NCI-H1694 (cell line): ENCODE measurements around the gene GSDME.
"Not testable (repeated sequence)": the region's sequence is repeated elsewhere in the genome, so short reads cannot be mapped to it uniquely, and the experiment has no call there.

Experiments used
- DNase-seq: peaks from one replicate; lab custom pipeline; 2025; lab: John Stamatoyannopoulos, UW

The GSDME gene

GRCh38 chr7:24757353-24758275, at the start of gene GSDME:
GSDME (minus strand) TSS chr7:24757464; CDS start chr7:24749774, 7,690 bp downstream.
- DNase-seq, result no peak

DNA sequence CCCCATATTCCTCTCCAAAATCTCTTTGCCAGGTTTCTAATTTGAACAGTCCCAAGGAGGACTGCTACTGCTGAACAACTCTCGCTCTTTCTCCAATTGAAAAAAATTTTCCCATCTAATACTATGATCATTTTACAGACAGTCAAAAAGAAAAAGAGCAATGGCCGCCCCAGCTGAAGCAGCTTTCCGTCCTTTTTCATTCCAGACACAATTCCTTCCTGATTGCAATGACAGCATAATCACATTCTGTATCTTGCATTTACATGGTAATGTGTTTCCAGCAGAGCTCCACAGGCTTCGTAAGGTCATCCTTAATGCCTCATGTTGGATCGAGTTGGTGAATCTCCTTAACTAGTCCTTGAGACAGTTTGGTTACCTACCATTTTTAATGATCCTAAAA, 45.0 kb upstream of the GSDME start:
- DNase-seq, result no peak

- DNase-seq, result no peak
Observed at GRCh38 chr7:24801883-24802282, 44.6 kb upstream of the GSDME start.

DNA sequence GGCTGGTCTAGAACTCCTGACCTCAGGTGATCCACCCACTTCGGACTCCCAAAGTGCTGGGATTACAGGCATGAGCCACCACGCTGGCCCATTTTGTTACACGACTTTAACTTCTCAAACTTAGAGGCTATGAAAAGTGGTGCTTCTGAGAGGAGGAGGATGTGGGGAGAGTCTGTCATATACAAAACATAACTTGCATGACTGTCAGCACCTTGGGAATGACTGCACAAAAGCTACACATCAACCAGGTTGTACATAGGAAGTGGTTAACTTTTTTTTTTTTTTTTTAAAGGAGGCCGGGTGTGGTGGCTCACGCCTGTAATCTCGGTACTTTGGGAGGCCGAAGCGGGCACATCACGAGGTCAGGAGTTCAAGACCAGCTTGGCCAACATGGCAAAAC, 43.4 kb upstream of the GSDME start:
- no peak for DNase-seq

- DNase-seq, result no peak
Observed at GRCh38 chr7:24800073-24800472, 42.8 kb upstream of the GSDME start.

DNA sequence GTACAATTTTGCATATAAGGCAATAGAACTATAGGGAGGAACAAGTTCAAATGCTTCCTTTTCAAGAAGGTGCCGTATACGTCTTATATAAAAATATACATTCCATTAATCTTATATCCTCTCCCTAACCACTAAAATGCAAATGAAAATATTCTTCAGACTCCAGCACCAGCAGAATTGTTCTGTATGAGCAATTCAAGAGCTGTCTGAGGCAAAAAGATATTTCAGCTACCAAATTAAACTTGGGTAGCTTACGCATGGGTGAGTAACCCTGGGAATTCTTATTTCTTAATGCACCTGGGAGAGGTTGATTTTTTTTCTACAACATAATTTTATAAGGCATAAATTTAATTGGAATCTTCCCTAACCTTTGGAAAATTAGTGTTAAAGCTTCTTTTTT, 42.2 kb upstream of the GSDME start:
- DNase-seq, result no peak

GRCh38 chr7:24798261-24798660, 41.0 kb upstream of the GSDME start:
- no peak for DNase-seq

GRCh38 chr7:24797270-24797669, 40.0 kb upstream of the GSDME start:
- DNase-seq, result no peak

DNA sequence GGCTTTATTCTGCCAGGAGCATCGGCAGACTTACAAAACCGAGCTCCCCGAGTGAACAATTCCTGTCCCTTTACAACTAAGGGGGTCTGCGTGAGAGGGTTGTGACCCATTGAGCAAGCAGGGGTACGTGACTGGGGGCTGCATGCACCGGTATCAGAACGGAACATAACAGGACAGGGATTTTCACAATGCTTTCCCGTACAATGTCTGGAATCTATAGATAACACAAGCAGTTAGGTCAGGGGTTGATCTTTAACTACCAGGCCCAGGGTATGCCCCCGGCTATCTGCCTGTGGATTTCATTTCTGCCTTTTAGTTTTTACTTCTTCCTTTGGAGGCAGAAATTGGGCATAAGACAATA, 38.1 kb upstream of the GSDME start:
- DNase-seq, result no peak

GRCh38 chr7:24794751-24795406, 37.6 kb upstream of the GSDME start:
- DNase-seq, result not testable (repeated sequence)

GRCh38 chr7:24793982-24794648, 36.9 kb upstream of the GSDME start:
- DNase-seq, result no peak

DNA sequence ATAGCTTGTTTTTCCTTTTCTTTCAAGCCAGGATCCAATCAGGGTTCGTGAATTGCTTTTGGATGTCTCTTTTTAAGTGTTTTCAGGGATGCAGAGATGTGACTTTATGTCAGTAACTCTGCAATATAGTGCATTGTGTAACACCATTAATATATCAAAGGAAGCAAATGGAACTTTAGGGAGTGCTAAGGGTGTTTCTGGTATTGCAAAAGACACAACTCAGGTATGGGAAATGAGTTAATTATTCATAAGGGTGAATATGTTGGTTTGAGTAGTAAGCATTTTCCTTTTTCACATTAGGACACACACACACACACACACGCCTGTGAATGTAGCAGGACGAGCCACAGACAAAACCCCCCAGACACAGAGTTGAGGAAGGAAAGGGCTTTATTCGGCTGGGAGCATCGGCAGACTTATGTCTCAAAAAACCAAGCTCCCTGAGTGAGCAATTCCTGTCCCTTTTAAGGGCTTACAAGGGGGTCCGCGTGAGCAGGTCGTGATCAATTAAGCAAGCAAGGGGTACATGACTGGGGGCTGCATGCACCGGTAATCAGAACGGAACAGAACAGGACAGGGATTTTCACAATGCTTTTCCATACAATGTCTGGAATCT, 31.8 kb upstream of the GSDME start:
- no peak for DNase-seq

DNA sequence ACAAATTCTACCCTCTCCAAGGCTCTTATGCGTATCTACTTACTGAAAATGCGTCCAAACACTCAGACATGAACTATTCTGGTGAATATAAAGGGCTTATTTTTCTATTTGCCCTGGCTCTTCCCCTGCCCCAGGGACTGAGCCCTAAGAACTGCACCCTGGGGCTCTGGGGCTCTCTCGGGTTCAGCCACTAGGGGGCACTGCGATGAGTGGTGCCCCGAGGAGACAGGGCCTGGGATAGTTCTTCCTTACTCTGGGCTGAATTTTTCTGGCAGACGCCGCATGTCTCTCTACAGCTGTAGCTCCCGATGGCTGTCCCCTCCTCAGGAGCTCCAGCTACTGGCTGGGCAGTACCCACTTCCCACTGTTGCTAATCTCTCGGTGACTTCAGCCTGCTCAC, 30.8 kb upstream of the GSDME start:
- no peak for DNase-seq

- DNase-seq, result no peak
Observed at GRCh38 chr7:24786941-24787340, 29.7 kb upstream of the GSDME start.

DNA sequence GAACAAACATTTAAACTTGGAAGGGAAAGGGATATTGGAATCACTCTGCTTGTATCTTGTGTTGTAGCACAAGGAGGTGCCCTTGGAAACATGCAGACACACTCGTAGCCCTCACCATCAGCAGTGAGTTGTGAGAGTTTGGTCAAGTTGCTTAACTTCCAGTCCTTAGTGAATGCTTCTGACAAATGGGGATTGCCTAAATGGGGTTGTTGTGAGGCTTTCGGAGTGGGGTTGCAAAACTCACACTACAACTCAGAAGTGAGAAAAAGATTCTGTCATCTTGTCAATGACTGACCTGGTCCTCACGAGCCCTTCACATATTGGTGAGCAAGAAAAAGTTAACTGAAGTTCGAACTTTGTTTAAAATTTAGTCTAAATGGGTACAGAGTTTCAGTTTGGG, 29.0 kb upstream of the GSDME start:
- no peak for DNase-seq

- no peak for DNase-seq
Observed at GRCh38 chr7:24784277-24784676, 27.0 kb upstream of the GSDME start.

DNA sequence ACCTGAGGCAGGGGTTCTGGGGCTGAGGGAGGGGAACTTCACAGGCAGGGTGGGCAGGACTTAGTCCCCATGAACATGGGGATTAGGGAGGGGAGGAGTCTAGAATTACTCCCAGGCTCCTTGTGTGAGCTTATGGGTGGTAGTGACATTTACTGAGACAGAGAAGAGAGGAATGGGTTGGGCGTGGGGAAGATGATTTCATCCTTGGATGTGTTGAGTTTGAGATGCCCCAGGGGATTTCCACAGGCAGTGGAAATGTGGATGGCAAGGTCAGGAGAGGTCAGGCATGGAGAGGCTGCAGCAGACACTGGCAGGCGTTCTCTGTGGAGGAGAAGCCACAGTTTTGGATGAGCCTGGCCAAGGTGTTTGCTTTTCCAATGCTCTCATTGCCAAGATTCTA, 26.4 kb upstream of the GSDME start:
- DNase-seq, result no peak

- no peak for DNase-seq
Observed at GRCh38 chr7:24781106-24781505, 23.8 kb upstream of the GSDME start.

- DNase-seq, result no peak
Observed at GRCh38 chr7:24779283-24779655, 22.0 kb upstream of the GSDME start.

DNA sequence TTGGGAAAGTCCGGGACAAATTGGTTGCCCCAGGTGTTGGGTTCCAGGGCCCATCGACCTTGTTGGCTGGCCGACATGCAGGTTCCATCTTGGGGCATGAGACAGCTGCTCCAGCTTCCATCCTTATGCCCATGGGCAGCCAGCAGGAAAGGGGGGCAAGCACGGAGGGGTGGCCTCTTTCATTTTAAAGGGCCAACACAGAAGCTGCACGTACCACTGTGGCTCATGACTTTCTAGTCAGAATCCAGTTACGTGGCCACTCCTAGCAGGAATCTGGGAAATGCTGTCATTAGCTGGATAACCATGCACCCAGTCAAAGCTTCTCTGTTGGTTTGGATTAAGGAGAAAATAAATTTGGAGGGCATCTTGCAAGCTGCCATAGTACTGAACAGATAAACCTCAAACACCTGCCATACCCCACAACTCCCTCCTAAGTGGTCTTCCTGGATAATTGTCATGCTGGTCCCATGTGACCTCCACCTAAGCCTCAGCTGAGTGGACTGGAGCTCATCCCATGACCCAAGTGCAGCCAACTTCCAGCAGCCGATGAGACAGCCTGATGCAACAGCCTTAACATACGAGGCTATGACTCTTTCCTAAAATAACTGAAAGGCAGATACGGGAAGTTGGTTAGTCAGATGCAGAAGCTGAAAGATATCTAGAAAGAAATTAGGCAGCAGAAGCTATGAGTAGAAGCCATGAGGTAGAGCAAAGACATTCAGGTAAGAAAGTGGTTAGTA, 21.4 kb upstream of the GSDME start:
- no peak for DNase-seq

GRCh38 chr7:24777806-24778205, 20.5 kb upstream of the GSDME start:
- no peak for DNase-seq

DNA sequence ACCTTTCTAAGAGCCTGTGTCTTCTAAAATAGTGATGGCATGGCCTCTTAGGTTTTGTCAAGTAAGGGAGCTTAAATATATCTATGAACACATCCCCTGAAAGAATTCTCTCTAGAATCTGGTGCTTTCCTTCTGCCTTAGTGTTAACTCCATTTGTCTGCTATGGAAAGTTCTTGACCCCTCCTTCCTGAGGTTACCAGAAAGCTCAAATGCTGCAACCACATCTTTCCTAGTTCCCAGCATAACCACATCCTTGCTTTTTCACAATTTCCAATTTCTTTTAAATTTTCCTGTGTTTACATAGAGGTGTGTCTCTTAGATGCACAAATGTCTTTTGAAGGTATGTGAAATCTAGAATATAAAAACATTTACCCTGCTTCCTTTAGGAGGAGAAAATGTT, 16.4 kb upstream of the GSDME start:
- DNase-seq, result no peak
